Non-pigmented ciliary epithelial cell (primary cell): Measurements from ENCODE around the gene NOS3.
"Not testable (repeated sequence)": the region's sequence is repeated elsewhere in the genome, so short reads cannot be mapped to it uniquely, and the experiment has no call there.

Experiments used
- DNase-seq: peaks from one replicate; pipeline ENCODE4 v3.0.0-alpha.2; 2010; ENCODE audit warnings: low read depth

Gene NOS3

GRCh38 chr7:151001546-151001945 lies 10.7 kb downstream of the NOS3 start:
- DNase-seq, result no peak

- no peak for DNase-seq
Observed at GRCh38 chr7:151003572-151003971, 12.8 kb downstream of the NOS3 start.

- no peak for DNase-seq
Observed at GRCh38 chr7:151005566-151005965, 14.7 kb downstream of the NOS3 start.

GRCh38 chr7:151006590-151007300 lies 15.9 kb downstream of the NOS3 start:
- DNase-seq, result no peak

- no peak for DNase-seq
Observed at GRCh38 chr7:151007469-151007898, 16.7 kb downstream of the NOS3 start.

GRCh38 chr7:151008143-151008510 lies 17.3 kb downstream of the NOS3 start:
- DNase-seq, result no peak

- DNase-seq, result no peak
Observed at GRCh38 chr7:151008511-151009323, 17.9 kb downstream of the NOS3 start.

GRCh38 chr7:151009327-151010036 lies 18.7 kb downstream of the NOS3 start:
- DNase-seq, result no peak

GRCh38 chr7:151010037-151010306 lies 19.2 kb downstream of the NOS3 start:
- DNase-seq, result no peak

- no peak for DNase-seq
Observed at GRCh38 chr7:151010307-151011096, 19.7 kb downstream of the NOS3 start.

GRCh38 chr7:151011097-151011409 lies 20.2 kb downstream of the NOS3 start:
- DNase-seq, result no peak

- DNase-seq, result not testable (repeated sequence)
Observed at GRCh38 chr7:151011616-151012015, 20.8 kb downstream of the NOS3 start.

- no peak for DNase-seq
Observed at GRCh38 chr7:151012031-151012692, 21.3 kb downstream of the NOS3 start.

GRCh38 chr7:151012911-151013347 lies 22.1 kb downstream of the NOS3 start:
- no peak for DNase-seq

GRCh38 chr7:151013356-151013732 lies 22.5 kb downstream of the NOS3 start:
- no peak for DNase-seq

GRCh38 chr7:151013733-151014497 lies 23.1 kb downstream of the NOS3 start:
- DNase-seq, result no peak

- no peak for DNase-seq
Observed at GRCh38 chr7:151014950-151015349, 24.1 kb downstream of the NOS3 start.

- no peak for DNase-seq
Observed at GRCh38 chr7:151015967-151016366, 25.1 kb downstream of the NOS3 start.

GRCh38 chr7:151016505-151016904 lies 25.7 kb downstream of the NOS3 start:
- DNase-seq, result no peak

- DNase-seq, result no peak
Observed at GRCh38 chr7:151016942-151017341, 26.1 kb downstream of the NOS3 start.

- no peak for DNase-seq
Observed at GRCh38 chr7:151017370-151017952, 26.6 kb downstream of the NOS3 start.
